CD4-positive, alpha-beta memory T cell (primary cell): ENCODE results near the gene MYO5B. TPM values are rescaled to one million over a fixed set of nuclear protein-coding genes. Genes with fewer than 3 reads are reported as not detected.

Experiments
- CTCF ChIA-PET: fragments of 350-600 bp; sonication (Branson Sonifier 250); formaldehyde crosslinking; loops from one replicate; lab custom pipeline; 2021; ENCODE audit warnings: inconsistent platforms; ENCODE audit not compliant: partially characterized antibody; lab: Charles Lee
- POLR2A ChIA-PET: fragments of 350-600 bp; sonication (Branson Sonifier 250); formaldehyde crosslinking; loops from one replicate; lab custom pipeline; 2021; ENCODE audit not compliant: partially characterized antibody; lab: Charles Lee
- DNase-seq, 5 donors: peaks; one replicate each; pipeline versions ENCODE4 v3.0.0 to v3.0.0-alpha.2; 2020 to 2022; ENCODE audit warnings: mixed read lengths in 1 of 5
- H3K27ac ChIP-seq: one replicate; pipeline ENCODE4 v1.7.0; 2013; ENCODE audit warnings: low read depth, low read length
- H3K27me3 ChIP-seq: 2 replicates; pipeline ENCODE4 v1.7.0; 2013; ENCODE audit warnings: mild to moderate bottlenecking, low read length, moderate library complexity; ENCODE audit not compliant: insufficient read depth
- H3K36me3 ChIP-seq: 2 replicates; pipeline ENCODE4 v1.7.0; 2013; ENCODE audit warnings: mild to moderate bottlenecking, low read length, moderate library complexity; ENCODE audit not compliant: insufficient read depth
- H3K4me1 ChIP-seq: 2 replicates; pipeline ENCODE4 v1.7.0; 2013; ENCODE audit warnings: mild to moderate bottlenecking, low read length, moderate library complexity; ENCODE audit not compliant: insufficient read depth
- H3K4me3 ChIP-seq, 2 donors: one replicate each; pipeline ENCODE4 v1.7.0; 2013; ENCODE audit warnings: low read length in 2 of 2, mild to moderate bottlenecking in 1 of 2
- H3K9me3 ChIP-seq, 2 donors: one replicate each; pipeline ENCODE4 v1.7.0; 2013; ENCODE audit warnings: low read length in 2 of 2, control low read depth in 1 of 2; ENCODE audit not compliant: control insufficient read depth in 1 of 2
- H3K27ac Mint-ChIP-seq, 7 donors: one replicate each; pipeline ENCODE4 v1.8.0; 2020 to 2021; ENCODE audit warnings: mixed read lengths in 7 of 7, mild to moderate bottlenecking in 6 of 7, inconsistent platforms in 3 of 7, moderate library complexity in 3 of 7
- H3K27me3 Mint-ChIP-seq, 2 donors: one replicate each; pipeline ENCODE4 v1.8.0; 2020 to 2021; ENCODE audit warnings: mixed read lengths in 2 of 2
- H3K36me3 Mint-ChIP-seq, 2 donors: one replicate each; pipeline ENCODE4 v1.8.0; 2020 to 2021; ENCODE audit warnings: mixed read lengths in 2 of 2, inconsistent platforms in 1 of 2, mild to moderate bottlenecking in 1 of 2
- H3K4me1 Mint-ChIP-seq, 4 donors: one replicate each; pipeline ENCODE4 v1.8.0; 2020 to 2021; ENCODE audit warnings: mixed read lengths in 4 of 4, mild to moderate bottlenecking in 1 of 4
- H3K4me3 Mint-ChIP-seq, 8 donors: one replicate each; pipeline ENCODE4 v1.8.0; 2020 to 2021; ENCODE audit warnings: mixed read lengths in 8 of 8, mild to moderate bottlenecking in 7 of 8, moderate library complexity in 6 of 8, inconsistent platforms in 3 of 8
- H3K9me3 Mint-ChIP-seq, 8 donors: one replicate each; pipeline ENCODE4 v1.8.0; 2020 to 2021; ENCODE audit warnings: mixed read lengths in 8 of 8, mild to moderate bottlenecking in 5 of 8, inconsistent platforms in 3 of 8, moderate library complexity in 1 of 8
- intact Hi-C: fragments of 100-400 bp; cut with micrococcal nuclease; formaldehyde crosslinking; loops from one replicate; pipeline ENCODE4 v1.15.1; 2023
- polyA plus RNA-seq, 2 donors: library from polyadenylated mRNA; unstranded; fragments of 300-500 nt; fragmentation: Illumina TruSeq; gene quantifications; one replicate each; pipeline ENCODE4 v1.2.3, GENCODE V29; 2021
- total RNA-seq, 2 experiments: library from RNA; stranded (reverse); gene quantifications; one replicate each; pipeline ENCODE4 v1.2.3, GENCODE V29; 2021

The MYO5B gene
- total and polyA plus RNA-seq, 4 experiments from 2014 or later = 0.02 TPM; not detected in 3

DNA sequence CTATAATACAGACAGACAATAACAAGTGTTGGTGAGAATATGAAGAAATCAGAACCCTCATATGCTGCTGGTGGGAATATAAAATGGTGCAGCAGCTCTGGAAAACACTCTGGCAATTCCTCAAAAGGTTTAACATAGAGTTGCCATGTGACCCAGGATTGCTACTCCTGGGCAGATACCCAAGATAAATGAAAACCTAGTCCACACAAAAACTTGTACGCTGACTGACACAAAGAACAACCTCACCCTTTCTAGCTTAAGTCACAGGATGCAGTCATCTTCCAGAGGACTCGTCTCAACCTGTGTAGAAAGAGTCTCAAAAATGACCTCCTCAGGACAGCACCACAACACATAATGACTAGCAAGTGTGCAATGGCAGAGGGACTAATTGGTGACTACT lies 310.0 kb downstream of the MYO5B start:
- DNase-seq = no peak
- Histone ChIP-seq H3K27me3 (no peaks in the 10 kb centered on the region), H3K4me1 (no peaks in the 10 kb centered on the region), H3K4me3 (no peak overlapping the region), H3K27ac (no peak overlapping the region), H3K36me3 (no peaks in the 10 kb centered on the region), H3K9me3 (no peaks in the 10 kb centered on the region)
- no peak overlapping the region for H3K4me3 Mint-ChIP-seq
- H3K4me1 Mint-ChIP-seq = no peaks in the 10 kb centered on the region
- H3K27me3 Mint-ChIP-seq = peaks cover 11 to 12% of the 10 kb centered on the region in 2 donors
- peaks cover 0 to 2% (median 0%) of the 10 kb centered on the region in 8 donors for H3K9me3 Mint-ChIP-seq
- ChIA-PET POLR2A (no interaction called here), CTCF (interaction anchor here (0.9 kb wide), 1 partner anchor 24 kb away, joined by 3 read pairs; no protein-coding TSS in a partner anchor)
- H3K27ac Mint-ChIP-seq = no peak overlapping the region
- no peaks in the 10 kb centered on the region for H3K36me3 Mint-ChIP-seq
- intact Hi-C loops = no loop called here

DNA sequence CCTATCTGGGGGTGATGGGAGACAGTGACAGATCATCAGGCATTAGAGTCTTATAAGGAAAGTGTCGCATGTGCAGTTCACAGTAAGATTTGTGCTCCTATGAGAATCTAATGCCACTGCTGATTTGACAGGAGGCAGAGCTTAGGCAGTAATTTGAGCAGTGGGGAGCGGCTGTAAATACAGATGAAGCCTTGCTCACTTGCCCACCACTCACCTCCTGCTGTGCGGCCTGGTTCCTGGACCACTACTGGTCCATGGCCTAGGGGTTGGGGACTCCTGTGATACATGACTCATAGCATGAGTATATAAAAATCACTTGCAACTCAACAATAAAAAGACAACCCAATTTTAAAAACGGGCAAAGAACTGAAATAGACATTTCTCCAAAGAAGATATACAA lies 310.5 kb downstream of the MYO5B start:
- Mint-ChIP-seq H3K9me3 (peaks cover 0 to 2% (median 0%) of the 10 kb centered on the region in 8 donors), H3K27ac (no peak overlapping the region), H3K4me3 (no peak overlapping the region), H3K27me3 (peaks cover 12 to 14% of the 10 kb centered on the region in 2 donors), H3K4me1 (no peaks in the 10 kb centered on the region), H3K36me3 (no peaks in the 10 kb centered on the region)
- Histone ChIP-seq H3K9me3 (no peaks in the 10 kb centered on the region), H3K4me3 (no peak overlapping the region), H3K36me3 (no peaks in the 10 kb centered on the region), H3K27ac (no peak overlapping the region), H3K4me1 (no peaks in the 10 kb centered on the region), H3K27me3 (no peaks in the 10 kb centered on the region)
- ChIA-PET POLR2A (no interaction called here), CTCF (interaction anchor here (0.9 kb wide), 1 partner anchor 24 kb away, joined by 3 read pairs; no protein-coding TSS in a partner anchor)
- intact Hi-C loops = no loop called here
- no peak for DNase-seq

DNA sequence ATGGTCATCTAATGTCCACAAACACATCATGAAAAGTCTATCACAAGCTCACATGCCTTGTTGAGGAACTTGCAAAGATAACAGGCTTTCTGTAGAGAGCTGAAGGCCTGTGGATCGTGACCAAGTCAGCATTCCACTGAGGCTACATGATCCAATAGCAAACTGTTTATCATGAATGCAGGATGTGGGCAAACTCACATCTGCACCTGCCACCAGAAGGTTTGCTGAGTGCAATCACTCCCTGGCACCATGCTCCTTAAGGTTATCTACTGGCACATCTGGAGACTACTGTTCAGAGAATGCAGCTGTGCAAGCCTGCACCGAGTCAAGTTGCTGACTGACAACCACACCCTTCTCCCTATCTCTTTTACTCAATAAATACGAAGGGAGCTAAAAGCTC lies 314.3 kb downstream of the MYO5B start:
- POLR2A ChIA-PET = no interaction called here
- Histone ChIP-seq H3K27ac (no peak overlapping the region), H3K4me1 (no peaks in the 10 kb centered on the region), H3K36me3 (no peaks in the 10 kb centered on the region), H3K4me3 (no peak overlapping the region), H3K27me3 (no peaks in the 10 kb centered on the region), H3K9me3 (no peaks in the 10 kb centered on the region)
- Mint-ChIP-seq H3K27me3 (peaks cover 16 to 29% of the 10 kb centered on the region in 2 donors), H3K9me3 (peaks cover 0 to 2% (median 0%) of the 10 kb centered on the region in 8 donors), H3K4me3 (no peak overlapping the region), H3K36me3 (no peaks in the 10 kb centered on the region), H3K27ac (no peak overlapping the region), H3K4me1 (no peaks in the 10 kb centered on the region)
- intact Hi-C loops = no loop called here
- CTCF ChIA-PET = interaction anchor here (1.1 kb wide), 1 partner anchor 25 kb away, joined by 3 read pairs; no protein-coding TSS in a partner anchor
- no peak for DNase-seq

DNA sequence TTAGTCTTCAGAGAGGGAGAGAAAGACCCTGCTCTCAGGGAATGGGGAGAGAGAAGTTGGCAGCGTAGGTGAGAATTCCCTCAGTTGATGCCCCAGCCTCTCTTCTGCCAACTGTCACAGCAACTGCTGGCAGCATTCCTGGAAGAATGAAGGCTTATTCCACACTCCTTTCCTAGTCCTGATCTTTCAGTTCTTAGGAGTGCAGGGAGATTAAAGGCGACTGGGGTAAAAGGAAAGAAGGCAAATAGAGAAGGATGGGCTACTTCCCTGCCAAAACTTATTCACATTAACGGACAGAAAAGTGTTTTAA lies 315.7 kb downstream of the MYO5B start:
- no peak overlapping the region for H3K4me3 Mint-ChIP-seq
- H3K9me3 ChIP-seq = no peaks in the 10 kb centered on the region
- POLR2A ChIA-PET = no interaction called here
- H3K4me3 ChIP-seq = no peak overlapping the region
- H3K27me3 Mint-ChIP-seq = peaks cover 13 to 25% of the 10 kb centered on the region in 2 donors
- no peak for DNase-seq
- no peaks in the 10 kb centered on the region for H3K27me3 ChIP-seq
- no peak overlapping the region for H3K27ac ChIP-seq
- H3K36me3 ChIP-seq = no peaks in the 10 kb centered on the region
- no peak overlapping the region for H3K27ac Mint-ChIP-seq
- H3K4me1 ChIP-seq = no peaks in the 10 kb centered on the region
- CTCF ChIA-PET = no interaction called here
- no peaks in the 10 kb centered on the region for H3K4me1 Mint-ChIP-seq
- no peaks in the 10 kb centered on the region for H3K9me3 Mint-ChIP-seq
- no peaks in the 10 kb centered on the region for H3K36me3 Mint-ChIP-seq
- intact Hi-C loops = no loop called here

DNA sequence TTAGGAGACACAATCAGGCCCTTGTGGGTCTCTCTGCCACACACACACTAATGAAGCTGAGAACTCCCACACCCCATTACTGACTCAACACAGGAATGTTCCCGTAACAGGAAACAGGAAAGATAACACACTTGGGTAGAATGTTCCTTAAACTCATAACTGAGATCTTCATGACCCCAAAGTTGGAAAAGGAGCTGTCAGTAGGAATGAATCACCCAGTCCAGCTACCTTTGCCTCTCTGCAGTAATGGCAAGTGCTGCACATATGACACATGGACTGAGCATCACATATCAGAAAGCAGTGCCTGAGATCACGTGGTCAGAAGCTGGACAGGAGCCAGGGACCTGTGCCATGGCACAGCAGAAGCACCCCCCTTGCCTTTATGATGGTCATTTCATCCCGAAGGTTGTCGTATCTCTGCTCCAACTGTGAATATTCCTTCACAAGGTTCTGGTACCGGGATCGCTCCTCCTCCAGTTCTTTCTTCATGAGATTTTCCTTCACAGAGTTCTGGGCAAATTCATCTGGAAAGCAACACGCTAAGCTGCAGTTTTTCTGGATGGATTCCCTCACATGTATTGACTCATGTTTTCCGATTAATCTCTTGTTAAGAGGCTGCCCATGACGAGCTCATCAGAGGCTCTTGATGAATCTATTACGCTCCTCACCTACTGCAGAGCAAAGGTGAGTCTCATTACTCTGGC lies 316.2 kb downstream of the MYO5B start:
- no peak overlapping the region for H3K4me3 Mint-ChIP-seq
- H3K27me3 Mint-ChIP-seq = peaks cover 13 to 25% of the 10 kb centered on the region in 2 donors
- Histone ChIP-seq H3K27ac (no peak overlapping the region), H3K4me1 (no peaks in the 10 kb centered on the region), H3K36me3 (no peaks in the 10 kb centered on the region), H3K4me3 (no peak overlapping the region), H3K27me3 (no peaks in the 10 kb centered on the region), H3K9me3 (no peaks in the 10 kb centered on the region)
- intact Hi-C loops = no loop called here
- H3K36me3 Mint-ChIP-seq = no peaks in the 10 kb centered on the region
- no peaks in the 10 kb centered on the region for H3K9me3 Mint-ChIP-seq
- H3K4me1 Mint-ChIP-seq = no peaks in the 10 kb centered on the region
- no peak overlapping the region for H3K27ac Mint-ChIP-seq
- ChIA-PET CTCF (interaction anchor here (1.2 to 1.8 kb wide), 2 partner anchors 19 to 20 kb away, joined by 3 to 4 read pairs; no protein-coding TSS in a partner anchor), POLR2A (no interaction called here)
- DNase-seq = no peak

DNA sequence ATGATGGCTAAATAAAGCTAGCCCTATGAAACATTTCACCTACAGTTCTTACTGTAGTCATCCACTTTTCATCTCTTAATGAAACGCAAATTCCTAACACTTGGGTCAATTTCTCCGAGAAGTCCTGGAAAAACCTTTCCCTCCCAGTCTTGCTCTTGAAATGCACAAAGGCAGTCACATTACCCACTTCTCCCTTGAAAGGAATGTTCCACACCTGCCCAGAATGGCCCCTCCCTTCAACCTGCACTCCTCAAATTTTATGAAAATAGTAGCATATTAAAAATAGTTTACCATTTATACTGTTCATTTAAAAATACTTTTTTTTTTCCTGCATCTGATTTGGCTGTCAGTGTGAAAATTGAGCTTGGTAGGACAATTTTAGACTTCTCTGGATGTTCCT lies 316.9 kb downstream of the MYO5B start:
- CTCF ChIA-PET = interaction anchor here (1.2 to 1.8 kb wide), 2 partner anchors 18 to 19 kb away, joined by 3 to 4 read pairs; no protein-coding TSS in a partner anchor
- Mint-ChIP-seq H3K36me3 (no peaks in the 10 kb centered on the region), H3K9me3 (no peaks in the 10 kb centered on the region), H3K27ac (no peak overlapping the region), H3K4me3 (no peak overlapping the region), H3K27me3 (peaks cover 13 to 25% of the 10 kb centered on the region in 2 donors), H3K4me1 (no peaks in the 10 kb centered on the region)
- no peaks in the 10 kb centered on the region for H3K27me3 ChIP-seq
- no peaks in the 10 kb centered on the region for H3K36me3 ChIP-seq
- intact Hi-C loops = no loop called here
- no peaks in the 10 kb centered on the region for H3K4me1 ChIP-seq
- H3K9me3 ChIP-seq = no peaks in the 10 kb centered on the region
- no peak overlapping the region for H3K27ac ChIP-seq
- POLR2A ChIA-PET = no interaction called here
- H3K4me3 ChIP-seq = no peak overlapping the region
- no peak for DNase-seq

DNA sequence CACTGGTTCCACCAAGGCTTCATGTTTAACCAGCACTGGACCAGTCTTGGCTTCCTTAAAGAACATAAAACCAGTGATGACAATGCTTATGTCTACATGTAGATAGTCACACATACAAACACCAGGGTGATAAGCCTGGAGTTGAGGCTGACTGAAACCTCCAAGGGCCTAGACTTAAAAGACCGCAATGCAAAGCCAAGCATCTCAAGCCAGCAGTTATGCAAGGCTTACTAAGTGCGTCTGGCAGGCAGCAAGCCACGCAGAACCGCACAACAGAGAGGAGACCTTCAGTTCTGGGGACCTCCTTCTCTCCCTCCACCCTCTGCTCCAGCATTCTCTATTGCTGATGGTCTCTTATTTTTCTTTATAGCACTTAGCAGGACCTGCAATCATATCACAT lies 318.4 kb downstream of the MYO5B start:
- intact Hi-C loops = no loop called here
- Mint-ChIP-seq H3K27me3 (peaks cover 6 to 21% of the 10 kb centered on the region in 2 donors), H3K4me3 (no peak overlapping the region), H3K9me3 (no peaks in the 10 kb centered on the region), H3K27ac (no peak overlapping the region), H3K36me3 (no peaks in the 10 kb centered on the region), H3K4me1 (no peaks in the 10 kb centered on the region)
- Histone ChIP-seq H3K9me3 (no peaks in the 10 kb centered on the region), H3K4me3 (no peak overlapping the region), H3K36me3 (no peaks in the 10 kb centered on the region), H3K4me1 (no peaks in the 10 kb centered on the region), H3K27me3 (no peaks in the 10 kb centered on the region), H3K27ac (no peak overlapping the region)
- DNase-seq = no peak
- ChIA-PET CTCF (interaction anchor here (1.1 to 1.4 kb wide), 2 partner anchors 14 to 16 kb away, joined by 3 read pairs; no protein-coding TSS in a partner anchor), POLR2A (no interaction called here)
